DND-41 (cell line): ENCODE data around the gene LIMK2.
"Not testable (repeated sequence)": the region's sequence is repeated elsewhere in the genome, so short reads cannot be mapped to it uniquely, and the experiment has no call there.

Source experiments
- EZH2 ChIP-seq: IDR thresholded peaks from 3 replicates; pipeline ENCODE4 v1.6.1; 2012; ENCODE audit warnings: borderline replicate concordance, low read depth, mild to moderate bottlenecking, moderate library complexity, low read length, inconsistent platforms; ENCODE audit not compliant: severe bottlenecking
- TF ChIP-seq, protein P1 (sequence below): IDR thresholded peaks from 2 replicates; pipeline ENCODE4 v1.5.1; 2012; ENCODE audit warnings: borderline replicate concordance, low read length, moderate library complexity, mild to moderate bottlenecking; ENCODE audit not compliant: poor library complexity, severe bottlenecking; ENCODE audit errors: extremely low read depth

- TF ChIP-seq, protein P1, sequence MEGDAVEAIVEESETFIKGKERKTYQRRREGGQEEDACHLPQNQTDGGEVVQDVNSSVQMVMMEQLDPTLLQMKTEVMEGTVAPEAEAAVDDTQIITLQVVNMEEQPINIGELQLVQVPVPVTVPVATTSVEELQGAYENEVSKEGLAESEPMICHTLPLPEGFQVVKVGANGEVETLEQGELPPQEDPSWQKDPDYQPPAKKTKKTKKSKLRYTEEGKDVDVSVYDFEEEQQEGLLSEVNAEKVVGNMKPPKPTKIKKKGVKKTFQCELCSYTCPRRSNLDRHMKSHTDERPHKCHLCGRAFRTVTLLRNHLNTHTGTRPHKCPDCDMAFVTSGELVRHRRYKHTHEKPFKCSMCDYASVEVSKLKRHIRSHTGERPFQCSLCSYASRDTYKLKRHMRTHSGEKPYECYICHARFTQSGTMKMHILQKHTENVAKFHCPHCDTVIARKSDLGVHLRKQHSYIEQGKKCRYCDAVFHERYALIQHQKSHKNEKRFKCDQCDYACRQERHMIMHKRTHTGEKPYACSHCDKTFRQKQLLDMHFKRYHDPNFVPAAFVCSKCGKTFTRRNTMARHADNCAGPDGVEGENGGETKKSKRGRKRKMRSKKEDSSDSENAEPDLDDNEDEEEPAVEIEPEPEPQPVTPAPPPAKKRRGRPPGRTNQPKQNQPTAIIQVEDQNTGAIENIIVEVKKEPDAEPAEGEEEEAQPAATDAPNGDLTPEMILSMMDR: not testable (repeated sequence)
- not testable (repeated sequence) for TF ChIP-seq EZH2
Measured at GRCh38 chr22:31224691-31225090, 12.6 kb downstream of the LIMK2 start.
